22Rv1 (cell line): ENCODE measurements around the gene PIH1D2.

ENCODE experiments used
- CTCF ChIP-seq: fragments of 450-650 bp; IDR thresholded peaks from 2 replicates; pipeline ENCODE4 v1.5.1; 2017; ENCODE audit warnings: mild to moderate bottlenecking
- ZFX ChIP-seq: fragments of 450-650 bp; IDR thresholded peaks from 2 replicates; pipeline ENCODE4 v1.6.1; 2017; ENCODE audit warnings: antibody characterized with exemption, borderline replicate concordance

- TF ChIP-seq CTCF (no peak), ZFX (no peak)
These were observed 26.6 kb upstream of the PIH1D2 start for GRCh38 chr11:112100462-112100861.
